K562 (cell line): ENCODE measurements around the gene SCRG1. TPM values are rescaled to one million over a fixed set of nuclear protein-coding genes. Genes with fewer than 3 reads are reported as not detected.

ENCODE experiments used
- ATAC-seq: fragments of 200-7000 bp; cut with Tn5 transposase; 3 replicates; pipeline ENCODE4 v1.9.1; 2020; ENCODE audit warnings: moderate library complexity
- BruUV-seq: library from RNA; stranded (reverse); fragments of 400-500 nt; replicated peaks from 2 replicates; lab custom pipeline; 2021; lab: Mats Ljungman, UMichigan
- CTCF ChIA-PET: fragments of 300-600 bp; formaldehyde crosslinking; extraction: SDS; loops from one replicate; lab custom pipeline; 2021; ENCODE audit warnings: low intra/inter-chr PET ratio; lab: Yijun Ruan, JAX
- POLR2A ChIA-PET: fragments of 300-600, 350-650 bp; sonication (Branson Sonifier 250); formaldehyde crosslinking; extraction: SDS; loops from one replicate; lab custom pipeline; 2021; ENCODE audit warnings: antibody characterized with exemption, inconsistent platforms; lab: Yijun Ruan, JAX
- DNase-seq, 4 experiments: peaks; one replicate each; pipeline versions ENCODE4 v3.0.0 to v3.0.0-alpha.2; 2011 to 2018; ENCODE audit warnings: low spot score in 3 of 4, mixed read lengths in 3 of 4; ENCODE audit errors: extremely low read depth in 1 of 4
- FAIRE-seq: peaks from 2 replicates; lab custom pipeline; 2011; peaks lifted over from hg19 to GRCh38; lab: Jason Lieb, UNC
- H2AFZ ChIP-seq: 2 replicates; pipeline ENCODE4 v1.6.0; 2011; ENCODE audit warnings: low read depth, low read length, control low read depth, inconsistent platforms
- H3K27ac ChIP-seq: fragments of 200-600 bp; 3 replicates; pipeline ENCODE4 v1.8.0; 2011; ENCODE audit warnings: low read depth, mild to moderate bottlenecking, control low read depth, inconsistent platforms, low read length, moderate library complexity, mixed read lengths; ENCODE audit errors: extremely low read depth
- H3K27me3 ChIP-seq, 2 experiments: fragments of 300-600 bp in 1 of 2; 2 replicates in 1 of 2; 3 replicates in 1 of 2; pipeline versions ENCODE4 v1.6.0 to v1.8.0; 2011; ENCODE audit warnings: inconsistent platforms in 2 of 2, low read length in 2 of 2, mild to moderate bottlenecking in 1 of 2, mixed read lengths in 1 of 2, moderate library complexity in 1 of 2; ENCODE audit not compliant: control insufficient read depth in 2 of 2, insufficient read depth in 2 of 2
- H3K36me3 ChIP-seq: fragments of 300-600 bp; 3 replicates; pipeline ENCODE4 v1.8.0; 2011; ENCODE audit warnings: mild to moderate bottlenecking, low read length, inconsistent platforms; ENCODE audit not compliant: control insufficient read depth, insufficient read depth
- H3K4me1 ChIP-seq, 2 experiments: fragments of 200-600 bp in 1 of 2; replicated peaks in 1 of 2; 2 replicates in 1 of 2; 3 replicates in 1 of 2; pipeline versions ENCODE4 v1.5.1 to v1.8.0; 2011; ENCODE audit warnings: inconsistent platforms in 2 of 2, low read length in 2 of 2, mild to moderate bottlenecking in 1 of 2, mixed read lengths in 1 of 2, moderate library complexity in 1 of 2; ENCODE audit not compliant: control insufficient read depth in 2 of 2, insufficient read depth in 2 of 2
- H3K4me2 ChIP-seq: 2 replicates; pipeline ENCODE4 v1.6.1; 2011; ENCODE audit warnings: low read length, control low read depth, inconsistent platforms, mixed read lengths; ENCODE audit not compliant: insufficient read depth
- H3K4me3 ChIP-seq: fragments of 200-600 bp; sonication (generic), shearing (Covaris generic); 2 replicates; pipeline ENCODE4 v1.5.1; 2016; ENCODE audit warnings: control low read depth, inconsistent platforms
- H3K79me2 ChIP-seq: fragments of 200-600 bp; 3 replicates; pipeline ENCODE4 v1.8.0; 2011; ENCODE audit warnings: low read length, inconsistent platforms; ENCODE audit not compliant: control insufficient read depth, insufficient read depth
- H3K9ac ChIP-seq, 2 experiments: 2 replicates each; pipeline versions ENCODE4 v1.6.0 to v1.6.1; 2011; ENCODE audit warnings: low read depth in 2 of 2, low read length in 2 of 2, control low read depth in 1 of 2, inconsistent platforms in 1 of 2, mild to moderate bottlenecking in 1 of 2, mixed read lengths in 1 of 2; ENCODE audit not compliant: insufficient read depth in 1 of 2
- H3K9me1 ChIP-seq: one replicate; pipeline ENCODE4 v1.6.0; 2011; ENCODE audit warnings: inconsistent platforms, mild to moderate bottlenecking, low read length, moderate library complexity; ENCODE audit not compliant: control insufficient read depth, insufficient read depth
- H3K9me3 ChIP-seq: replicated peaks from 2 replicates; pipeline ENCODE4 v1.5.1; 2011; ENCODE audit warnings: low read depth, low read length, inconsistent platforms; ENCODE audit not compliant: control insufficient read depth, insufficient read depth
- H4K20me1 ChIP-seq: replicated peaks from 2 replicates; pipeline ENCODE4 v1.6.1; 2011; ENCODE audit warnings: low read length, inconsistent platforms, mixed read lengths; ENCODE audit not compliant: control insufficient read depth, insufficient read depth
- BCOR ChIP-seq: fragments of 450-650 bp; IDR thresholded peaks from 2 replicates; pipeline ENCODE4 v1.6.1; 2016
- CBX8 ChIP-seq: fragments of 200-600 bp; sonication (generic); IDR thresholded peaks from 2 replicates; pipeline ENCODE4 v1.6.1; 2012; ENCODE audit warnings: borderline replicate concordance, mixed run types, low read depth, mild to moderate bottlenecking, moderate library complexity, mixed read lengths, low read length, control low read depth, inconsistent platforms; ENCODE audit not compliant: poor library complexity, severe bottlenecking; ENCODE audit errors: extremely low read depth
- DMBX1 ChIP-seq: fragments of 250-450 bp; sonication (Bioruptor Pico); IDR thresholded peaks from 2 replicates; pipeline ENCODE4 v1.8.0; 2022; ENCODE audit warnings: inconsistent platforms, mild to moderate bottlenecking, moderate library complexity, borderline replicate concordance
- ELF4 ChIP-seq: fragments of 450-650 bp; formaldehyde crosslinking; IDR thresholded peaks from 2 replicates; pipeline ENCODE4 v1.4.0; 2022; ENCODE audit warnings: missing genetic modification characterization
- HMGN3 ChIP-seq: IDR thresholded peaks from 2 replicates; pipeline ENCODE4 v1.6.1; 2011; ENCODE audit warnings: borderline replicate concordance, low read depth, mild to moderate bottlenecking, mixed read lengths, low read length; ENCODE audit not compliant: insufficient read length; ENCODE audit errors: extremely low read depth
- HNRNPL ChIP-seq: fragments of 200-400 bp; formaldehyde crosslinking; IDR thresholded peaks from 2 replicates; pipeline ENCODE4 v1.6.1; 2017; ENCODE audit warnings: low read depth, mild to moderate bottlenecking, low read length
- JUN ChIP-seq, 2 experiments: sonication (generic) in 1 of 2; formaldehyde crosslinking in 1 of 2; IDR thresholded peaks; 2 replicates each; pipeline versions ENCODE4 v1.6.1 to v1.8.0; 2012 to 2022; ENCODE audit warnings: borderline replicate concordance in 2 of 2, mild to moderate bottlenecking in 2 of 2, improper control_type of control experiment in 1 of 2, low read depth in 1 of 2, low read length in 1 of 2, missing genetic modification reagents in 1 of 2
- KAT8 ChIP-seq: fragments of 450-650 bp; IDR thresholded peaks from 2 replicates; pipeline ENCODE4 v1.6.1; 2016; ENCODE audit warnings: low read depth, mild to moderate bottlenecking
- KHSRP ChIP-seq: fragments of 450-650 bp; IDR thresholded peaks from 2 replicates; pipeline ENCODE4 v1.6.1; 2017
- NR1H2 ChIP-seq: sonication (generic); formaldehyde crosslinking; IDR thresholded peaks from 2 replicates; pipeline ENCODE4 v1.4.0; 2020; ENCODE audit warnings: mild to moderate bottlenecking, missing genetic modification reagents
- SAFB ChIP-seq: fragments of 200-400 bp; formaldehyde crosslinking; IDR thresholded peaks from 2 replicates; pipeline ENCODE4 v1.6.1; 2017; ENCODE audit warnings: low read depth, low read length, borderline replicate concordance
- SIRT6 ChIP-seq: IDR thresholded peaks from one replicate; pipeline ENCODE4 v1.6.1; 2012; ENCODE audit warnings: low read depth, mild to moderate bottlenecking, control low read depth, inconsistent platforms, low read length, moderate library complexity
- ZNF354B ChIP-seq: fragments of 250-450 bp; sonication (Bioruptor Pico); IDR thresholded peaks from 2 replicates; pipeline ENCODE4 v1.4.0; 2020
- WGBS: fragments of 100-300 bp; shearing (Covaris generic); methylation state at CpG from one replicate; pipeline ENCODE4 v1.1.6; 2016; ENCODE audit warnings: low coverage, mixed read lengths; ENCODE audit not compliant: insufficient coverage; ENCODE audit errors: missing lambda C conversion rate; 5-methylcytosine and 5-hydroxymethylcytosine counted together
- in situ Hi-C: fragments of 300-500 bp; cut with MboI; formaldehyde crosslinking; loops from 4 replicates; pipeline ENCODE4 v1.15.0; 2018; ENCODE audit warnings: inconsistent platforms, mixed read lengths
- intact Hi-C: fragments of 100-400 bp; cut with micrococcal nuclease; formaldehyde crosslinking; loops from 2 replicates; pipeline ENCODE4 v1.14.2; 2022
- polyA plus RNA-seq, 8 experiments: library from polyadenylated mRNA; depleted of rRNA in 4 of 8; stranded (reverse) in 5 of 8; unstranded in 3 of 8; fragments of >200 nt; fragmentation: Nextera tagmentation in 2 of 8; fragmentation: Illumina TruSeq in 1 of 8; extraction: Ambion mirVana in 2 of 8; extraction: Trizol in 1 of 8; gene quantifications; 2 replicates each; pipeline versions ENCODE4 v1.2.1 to v1.2.3, GENCODE V29; 2011 to 2014; ENCODE audit warnings: inconsistent platforms in 1 of 8, missing spikeins in 1 of 8
- total RNA-seq, 7 experiments: library from RNA; depleted of rRNA in 6 of 7; stranded (reverse); fragments of >200 nt in 6 of 7; fragmentation: Illumina TruSeq in 2 of 7; extraction: Trizol in 2 of 7; gene quantifications; 2 replicates each; pipeline versions ENCODE4 v1.2.1 to v1.2.3, GENCODE V29; 2011 to 2021; ENCODE audit warnings: low replicate concordance in 1 of 7
- TF ChIP-seq, protein P1 (sequence below): fragments of 450-650 bp; IDR thresholded peaks from 2 replicates; pipeline ENCODE4 v1.6.1; 2016; ENCODE audit warnings: missing biosample characterization, missing genetic modification characterization
- TF ChIP-seq, protein P2 (sequence below): sonication (generic); formaldehyde crosslinking; IDR thresholded peaks from 2 replicates; pipeline ENCODE4 v1.8.0; 2022; ENCODE audit warnings: mild to moderate bottlenecking, missing genetic modification reagents
- TF ChIP-seq, protein P3 (sequence below): fragments of 450-650 bp; formaldehyde crosslinking; IDR thresholded peaks from 2 replicates; pipeline ENCODE4 v1.4.0; 2022; ENCODE audit warnings: missing genetic modification characterization

The SCRG1 gene
- total and polyA plus RNA-seq, 9 of the 15 experiments (the other 6 are each of a cell fraction or from before 2014, with no cell fraction given): 0.01 TPM; not detected in 7

DNA sequence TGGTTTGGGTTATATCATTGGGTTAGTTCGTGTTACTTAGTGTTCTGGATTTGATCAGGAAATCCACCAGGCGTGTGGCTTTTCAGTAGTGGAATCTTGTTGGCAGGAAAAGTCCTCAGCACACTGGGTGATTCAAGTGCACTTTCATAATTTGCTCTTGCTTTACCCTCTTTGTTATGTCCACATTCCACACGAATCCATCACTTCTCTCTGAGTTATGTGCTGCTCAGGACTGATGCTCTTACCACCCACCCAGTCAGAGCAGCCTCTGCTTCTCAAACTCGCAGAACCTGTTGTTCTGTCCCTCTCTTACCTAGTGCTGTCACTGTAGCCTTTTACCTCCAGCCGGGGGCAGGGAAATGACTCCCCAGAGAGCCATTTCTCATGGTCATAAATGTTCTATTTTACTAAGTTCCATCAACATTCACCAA, 37.2 kb upstream of the SCRG1 start (continued):
- TF ChIP-seq HMGN3 (no peak), DMBX1 (CRISPR knock-in tag) (no peak), ZNF354B (CRISPR knock-in tag) (no peak), KHSRP (no peak), BCOR (no peak)

DNA sequence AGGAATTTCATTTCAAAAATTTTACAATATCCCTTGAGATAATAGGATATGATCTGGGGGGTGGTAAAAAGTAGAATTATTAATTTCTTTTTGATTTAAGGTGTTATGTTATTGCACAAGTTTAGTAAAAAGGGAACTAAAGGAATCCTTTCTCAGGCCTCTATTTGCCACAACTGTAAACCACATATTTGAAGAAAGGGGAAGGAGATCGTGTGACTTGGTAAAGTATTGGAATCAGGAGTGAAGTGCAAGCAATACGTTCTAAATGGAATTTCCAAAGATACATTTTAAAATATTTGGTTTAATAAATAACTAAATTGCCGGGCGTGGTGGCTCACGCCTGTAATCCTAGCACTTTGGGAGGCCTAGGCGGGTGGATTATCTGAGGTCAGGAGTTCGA, 35.3 kb upstream of the SCRG1 start:
- in situ Hi-C loops: no loop called here
- CTCF ChIA-PET: no interaction called here
- TF ChIP-seq, protein P1, sequence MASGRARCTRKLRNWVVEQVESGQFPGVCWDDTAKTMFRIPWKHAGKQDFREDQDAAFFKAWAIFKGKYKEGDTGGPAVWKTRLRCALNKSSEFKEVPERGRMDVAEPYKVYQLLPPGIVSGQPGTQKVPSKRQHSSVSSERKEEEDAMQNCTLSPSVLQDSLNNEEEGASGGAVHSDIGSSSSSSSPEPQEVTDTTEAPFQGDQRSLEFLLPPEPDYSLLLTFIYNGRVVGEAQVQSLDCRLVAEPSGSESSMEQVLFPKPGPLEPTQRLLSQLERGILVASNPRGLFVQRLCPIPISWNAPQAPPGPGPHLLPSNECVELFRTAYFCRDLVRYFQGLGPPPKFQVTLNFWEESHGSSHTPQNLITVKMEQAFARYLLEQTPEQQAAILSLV: no peak
- TF ChIP-seq NR1H2 (no peak), SIRT6 (no peak), KAT8 (no peak), CBX8 (no peak), ELF4 (no peak), HNRNPL (no peak), SAFB (no peak), JUN (IDR thresholded peaks at IDR 0.05; ENCODE audit: borderline replicate concordance, low read depth, low read length) (no peak), JUN (CRISPR knock-in tag; IDR thresholded peaks at IDR 0.05; ENCODE audit: borderline replicate concordance) (no peak)
- TF ChIP-seq, protein P2, sequence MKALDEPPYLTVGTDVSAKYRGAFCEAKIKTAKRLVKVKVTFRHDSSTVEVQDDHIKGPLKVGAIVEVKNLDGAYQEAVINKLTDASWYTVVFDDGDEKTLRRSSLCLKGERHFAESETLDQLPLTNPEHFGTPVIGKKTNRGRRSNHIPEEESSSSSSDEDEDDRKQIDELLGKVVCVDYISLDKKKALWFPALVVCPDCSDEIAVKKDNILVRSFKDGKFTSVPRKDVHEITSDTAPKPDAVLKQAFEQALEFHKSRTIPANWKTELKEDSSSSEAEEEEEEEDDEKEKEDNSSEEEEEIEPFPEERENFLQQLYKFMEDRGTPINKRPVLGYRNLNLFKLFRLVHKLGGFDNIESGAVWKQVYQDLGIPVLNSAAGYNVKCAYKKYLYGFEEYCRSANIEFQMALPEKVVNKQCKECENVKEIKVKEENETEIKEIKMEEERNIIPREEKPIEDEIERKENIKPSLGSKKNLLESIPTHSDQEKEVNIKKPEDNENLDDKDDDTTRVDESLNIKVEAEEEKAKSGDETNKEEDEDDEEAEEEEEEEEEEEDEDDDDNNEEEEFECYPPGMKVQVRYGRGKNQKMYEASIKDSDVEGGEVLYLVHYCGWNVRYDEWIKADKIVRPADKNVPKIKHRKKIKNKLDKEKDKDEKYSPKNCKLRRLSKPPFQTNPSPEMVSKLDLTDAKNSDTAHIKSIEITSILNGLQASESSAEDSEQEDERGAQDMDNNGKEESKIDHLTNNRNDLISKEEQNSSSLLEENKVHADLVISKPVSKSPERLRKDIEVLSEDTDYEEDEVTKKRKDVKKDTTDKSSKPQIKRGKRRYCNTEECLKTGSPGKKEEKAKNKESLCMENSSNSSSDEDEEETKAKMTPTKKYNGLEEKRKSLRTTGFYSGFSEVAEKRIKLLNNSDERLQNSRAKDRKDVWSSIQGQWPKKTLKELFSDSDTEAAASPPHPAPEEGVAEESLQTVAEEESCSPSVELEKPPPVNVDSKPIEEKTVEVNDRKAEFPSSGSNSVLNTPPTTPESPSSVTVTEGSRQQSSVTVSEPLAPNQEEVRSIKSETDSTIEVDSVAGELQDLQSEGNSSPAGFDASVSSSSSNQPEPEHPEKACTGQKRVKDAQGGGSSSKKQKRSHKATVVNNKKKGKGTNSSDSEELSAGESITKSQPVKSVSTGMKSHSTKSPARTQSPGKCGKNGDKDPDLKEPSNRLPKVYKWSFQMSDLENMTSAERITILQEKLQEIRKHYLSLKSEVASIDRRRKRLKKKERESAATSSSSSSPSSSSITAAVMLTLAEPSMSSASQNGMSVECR (CRISPR knock-in tag): no peak
- TF ChIP-seq, protein P3, sequence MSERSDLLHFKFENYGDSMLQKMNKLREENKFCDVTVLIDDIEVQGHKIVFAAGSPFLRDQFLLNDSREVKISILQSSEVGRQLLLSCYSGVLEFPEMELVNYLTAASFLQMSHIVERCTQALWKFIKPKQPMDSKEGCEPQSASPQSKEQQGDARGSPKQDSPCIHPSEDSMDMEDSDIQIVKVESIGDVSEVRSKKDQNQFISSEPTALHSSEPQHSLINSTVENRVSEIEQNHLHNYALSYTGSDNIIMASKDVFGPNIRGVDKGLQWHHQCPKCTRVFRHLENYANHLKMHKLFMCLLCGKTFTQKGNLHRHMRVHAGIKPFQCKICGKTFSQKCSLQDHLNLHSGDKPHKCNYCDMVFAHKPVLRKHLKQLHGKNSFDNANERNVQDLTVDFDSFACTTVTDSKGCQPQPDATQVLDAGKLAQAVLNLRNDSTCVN: no peak

More for the DNA sequence above, 35.3 kb upstream of the SCRG1 start:
- Histone ChIP-seq H3K27ac (no peak overlapping the region), H3K9ac (no peak overlapping the region), H3K4me1 (peaks cover 0 to 2% of the 10 kb centered on the region in 2 experiments; a peak in 1 of 5 replicates), H4K20me1 (no peaks in the 10 kb centered on the region), H3K9me3 (no peaks in the 10 kb centered on the region), H3K4me3 (no peak overlapping the region), H3K27me3 (no peaks in the 10 kb centered on the region), H3K79me2 (no peaks in the 10 kb centered on the region), H3K36me3 (no peaks in the 10 kb centered on the region), H2AFZ (no peak overlapping the region), H3K4me2 (no peak overlapping the region), H3K9me1 (no peaks in the 10 kb centered on the region)
- DNase-seq (no peak), ATAC-seq (no peak), FAIRE-seq (no peak)
- POLR2A ChIA-PET: no interaction called here
- BruUV-seq: no TSS peak
- intact Hi-C loops: loop anchor here (10.0 kb wide), 1 partner anchor 321 kb away; no protein-coding TSS in a partner anchor
- WGBS: 39% methylated on average over 7 of the region's 7 CpGs
